Naive thymus-derived CD4-positive, alpha-beta T cell (primary cell): ENCODE measurements around the gene MAB21L1. TPM values are rescaled to one million over a fixed set of nuclear protein-coding genes. Genes with fewer than 3 reads are reported as not detected.

Experiments
- ATAC-seq: fragments of 150-1000 bp; cut with Tn5 transposase; 2 replicates; pipeline ENCODE4 v1.10.0; 2021; ENCODE audit warnings: mild to moderate bottlenecking, moderate library complexity
- CTCF ChIA-PET: fragments of 350-600 bp; sonication (Branson Sonifier 250); formaldehyde crosslinking; loops from one replicate; lab custom pipeline; 2021; ENCODE audit warnings: antibody characterized with exemption; lab: Charles Lee
- POLR2A ChIA-PET: fragments of 350-600 bp; sonication (Branson Sonifier 250); formaldehyde crosslinking; loops from one replicate; lab custom pipeline; 2021; ENCODE audit warnings: antibody characterized with exemption, inconsistent platforms; lab: Charles Lee
- DNase-seq, 9 donors: peaks; one replicate each; pipeline versions ENCODE4 v3.0.0 to v3.0.0-alpha.2; 2020 to 2022; ENCODE audit warnings: mixed read lengths in 1 of 9
- H3K27ac ChIP-seq: one replicate; pipeline ENCODE4 v1.7.0; 2013; ENCODE audit warnings: mild to moderate bottlenecking, low read depth, low read length, moderate library complexity
- H3K27me3 ChIP-seq, 2 donors: one replicate each; pipeline ENCODE4 v1.7.0; 2013; ENCODE audit warnings: low read length in 2 of 2, mild to moderate bottlenecking in 2 of 2, moderate library complexity in 2 of 2; ENCODE audit not compliant: control insufficient read depth in 2 of 2, insufficient read depth in 2 of 2
- H3K36me3 ChIP-seq, 3 experiments: 1 replicate in 2 of 3; 2 replicates in 1 of 3; pipeline ENCODE4 v1.7.0; 2013; ENCODE audit warnings: low read length in 3 of 3, mild to moderate bottlenecking in 3 of 3, moderate library complexity in 1 of 3; ENCODE audit not compliant: insufficient read depth in 3 of 3, control insufficient read depth in 2 of 3
- H3K4me1 ChIP-seq, 2 donors: one replicate each; pipeline ENCODE4 v1.7.0; 2013; ENCODE audit warnings: low read length in 2 of 2, mild to moderate bottlenecking in 2 of 2, moderate library complexity in 1 of 2; ENCODE audit not compliant: control insufficient read depth in 2 of 2, insufficient read depth in 2 of 2
- H3K4me3 ChIP-seq: 2 replicates; pipeline ENCODE4 v1.7.0; 2013; ENCODE audit warnings: mild to moderate bottlenecking, low read length
- H3K9me3 ChIP-seq, 3 experiments: 1 replicate in 2 of 3; 2 replicates in 1 of 3; pipeline ENCODE4 v1.7.0; 2013; ENCODE audit warnings: low read length in 3 of 3; ENCODE audit not compliant: control insufficient read depth in 2 of 3
- H3K27ac Mint-ChIP-seq, 9 donors: one replicate each; pipeline ENCODE4 v1.8.0; 2020 to 2022; ENCODE audit warnings: mixed read lengths in 9 of 9, mild to moderate bottlenecking in 8 of 9, moderate library complexity in 5 of 9, inconsistent platforms in 2 of 9
- H3K27me3 Mint-ChIP-seq, 5 donors: one replicate each; pipeline ENCODE4 v1.8.0; 2021 to 2022; ENCODE audit warnings: mixed read lengths in 5 of 5, mild to moderate bottlenecking in 1 of 5
- H3K36me3 Mint-ChIP-seq, 5 donors: one replicate each; pipeline ENCODE4 v1.8.0; 2020 to 2022; ENCODE audit warnings: mixed read lengths in 5 of 5, mild to moderate bottlenecking in 3 of 5, inconsistent platforms in 1 of 5
- H3K4me1 Mint-ChIP-seq, 7 donors: one replicate each; pipeline ENCODE4 v1.8.0; 2020 to 2022; ENCODE audit warnings: mixed read lengths in 7 of 7, mild to moderate bottlenecking in 3 of 7, inconsistent platforms in 1 of 7
- H3K4me3 Mint-ChIP-seq, 10 donors: one replicate each; pipeline ENCODE4 v1.8.0; 2020 to 2022; ENCODE audit warnings: mild to moderate bottlenecking in 10 of 10, mixed read lengths in 10 of 10, moderate library complexity in 6 of 10, inconsistent platforms in 2 of 10
- H3K9me3 Mint-ChIP-seq, 11 donors: one replicate each; pipeline ENCODE4 v1.8.0; 2020 to 2022; ENCODE audit warnings: mixed read lengths in 11 of 11, mild to moderate bottlenecking in 4 of 11, inconsistent platforms in 1 of 11, moderate library complexity in 1 of 11
- intact Hi-C, 2 donors: fragments of 100-400 bp; cut with micrococcal nuclease; formaldehyde crosslinking; loops; one replicate each; pipeline ENCODE4 v1.15.1; 2023
- polyA plus RNA-seq, 2 donors: library from polyadenylated mRNA; unstranded; fragments of 300-500 nt; fragmentation: Illumina TruSeq; gene quantifications; one replicate each; pipeline ENCODE4 v1.2.3, GENCODE V29; 2021
- total RNA-seq, 6 experiments: library from RNA in 5 of 6; stranded (reverse) in 5 of 6; gene quantifications; 1 replicate in 5 of 6; 2 replicates in 1 of 6; pipeline ENCODE4 v1.2.3 and lab custom pipeline; 2021 to 2026

The MAB21L1 gene
- total and polyA plus RNA-seq, 7 experiments from 2014 or later: not detected

DNA sequence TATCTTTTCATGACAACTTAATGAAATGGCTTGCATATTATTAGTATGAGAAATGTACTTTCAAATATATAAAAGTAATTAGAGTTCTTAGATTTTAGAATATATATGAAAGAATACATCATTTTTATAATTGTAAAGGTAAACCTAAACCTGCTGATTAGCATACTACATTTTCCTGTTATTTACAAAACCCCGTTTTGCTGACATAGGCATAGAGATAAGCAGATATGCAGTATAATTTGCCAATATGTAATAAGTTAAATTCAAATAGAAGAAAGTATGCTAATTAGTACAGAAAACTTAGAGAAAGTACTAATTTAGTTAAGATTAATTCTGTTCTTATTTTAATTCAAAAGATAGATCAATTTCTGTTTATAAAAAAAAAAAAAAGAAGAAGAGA lies 21.5 kb downstream of the MAB21L1 start:
- CTCF ChIA-PET: no interaction called here
- H3K27ac ChIP-seq: no peak overlapping the region
- POLR2A ChIA-PET: no interaction called here
- Mint-ChIP-seq H3K27ac (no peak overlapping the region), H3K9me3 (peaks cover 0 to 2% (median 0%) of the 10 kb centered on the region in 11 donors), H3K27me3 (no peaks in the 10 kb centered on the region), H3K4me3 (no peak overlapping the region), H3K36me3 (peaks cover 0 to 30% (median 23%) of the 10 kb centered on the region in 5 donors), H3K4me1 (no peaks in the 10 kb centered on the region)
- H3K36me3 ChIP-seq: no peaks in the 10 kb centered on the region
- no peaks in the 10 kb centered on the region for H3K4me1 ChIP-seq
- intact Hi-C loops: no loop called here
- no peaks in the 10 kb centered on the region for H3K27me3 ChIP-seq
- DNase-seq: no peak
- ATAC-seq: no peak
- no peak overlapping the region for H3K4me3 ChIP-seq
- H3K9me3 ChIP-seq: no peaks in the 10 kb centered on the region

- H3K4me1 Mint-ChIP-seq: no peaks in the 10 kb centered on the region
- H3K36me3 Mint-ChIP-seq: peaks cover 0 to 20% (median 10%) of the 10 kb centered on the region in 5 donors
- CTCF ChIA-PET: no interaction called here
- ATAC-seq: no peak
- H3K27ac Mint-ChIP-seq: no peak overlapping the region
- no peak overlapping the region for H3K4me3 Mint-ChIP-seq
- H3K9me3 Mint-ChIP-seq: no peaks in the 10 kb centered on the region
- no peaks in the 10 kb centered on the region for H3K4me1 ChIP-seq
- H3K9me3 ChIP-seq: no peaks in the 10 kb centered on the region
- no peaks in the 10 kb centered on the region for H3K36me3 ChIP-seq
- no peak overlapping the region for H3K27ac ChIP-seq
- POLR2A ChIA-PET: no interaction called here
- H3K27me3 ChIP-seq: no peaks in the 10 kb centered on the region
- no peak for DNase-seq
- H3K27me3 Mint-ChIP-seq: no peaks in the 10 kb centered on the region
- H3K4me3 ChIP-seq: no peak overlapping the region
- intact Hi-C loops: no loop called here
Measured at GRCh38 chr13:35449821-35450220, 26.7 kb downstream of the MAB21L1 start.

- CTCF ChIA-PET: no interaction called here
- intact Hi-C loops: no loop called here
- POLR2A ChIA-PET: no interaction called here
- no peaks in the 10 kb centered on the region for H3K27me3 ChIP-seq
- Mint-ChIP-seq H3K9me3 (no peaks in the 10 kb centered on the region), H3K4me1 (no peaks in the 10 kb centered on the region), H3K4me3 (no peak overlapping the region), H3K27ac (no peak overlapping the region), H3K27me3 (no peaks in the 10 kb centered on the region), H3K36me3 (peaks cover 0 to 19% (median 9%) of the 10 kb centered on the region in 5 donors)
- no peaks in the 10 kb centered on the region for H3K4me1 ChIP-seq
- no peak for DNase-seq
- H3K36me3 ChIP-seq: no peaks in the 10 kb centered on the region
- H3K4me3 ChIP-seq: no peak overlapping the region
- H3K9me3 ChIP-seq: no peaks in the 10 kb centered on the region
- no peak overlapping the region for H3K27ac ChIP-seq
- ATAC-seq: no peak
Measured at GRCh38 chr13:35448465-35448864, 28.0 kb downstream of the MAB21L1 start.
